Mucosa of stomach (tissue), 1 donor: ENCODE measurements around the gene ZNF444.
"Not testable (repeated sequence)": the region's sequence is repeated elsewhere in the genome, so short reads cannot be mapped to it uniquely, and the experiment has no call there.

Source experiments
- H3K27me3 ChIP-seq: one replicate; pipeline ENCODE4 v1.7.0; 2013; ENCODE audit warnings: mild to moderate bottlenecking, low read length; ENCODE audit not compliant: control insufficient read depth, insufficient read depth
- H3K36me3 ChIP-seq: one replicate; pipeline ENCODE4 v1.7.0; 2013; ENCODE audit warnings: low read length; ENCODE audit not compliant: control insufficient read depth, insufficient read depth
- H3K4me1 ChIP-seq: one replicate; pipeline ENCODE4 v1.7.0; 2013; ENCODE audit warnings: mild to moderate bottlenecking, low read length; ENCODE audit not compliant: control insufficient read depth, insufficient read depth
- H3K4me3 ChIP-seq: one replicate; pipeline ENCODE4 v1.7.0; 2013; ENCODE audit warnings: low read length
- H3K9ac ChIP-seq: one replicate; pipeline ENCODE4 v1.7.0; 2013; ENCODE audit warnings: mild to moderate bottlenecking, low read length, moderate library complexity
- H3K9me3 ChIP-seq: one replicate; pipeline ENCODE4 v1.7.0; 2013; ENCODE audit warnings: mild to moderate bottlenecking, low read length, moderate library complexity; ENCODE audit not compliant: control insufficient read depth
- donor health status: Pancreatic carcinoma.

Gene ZNF444

DNA sequence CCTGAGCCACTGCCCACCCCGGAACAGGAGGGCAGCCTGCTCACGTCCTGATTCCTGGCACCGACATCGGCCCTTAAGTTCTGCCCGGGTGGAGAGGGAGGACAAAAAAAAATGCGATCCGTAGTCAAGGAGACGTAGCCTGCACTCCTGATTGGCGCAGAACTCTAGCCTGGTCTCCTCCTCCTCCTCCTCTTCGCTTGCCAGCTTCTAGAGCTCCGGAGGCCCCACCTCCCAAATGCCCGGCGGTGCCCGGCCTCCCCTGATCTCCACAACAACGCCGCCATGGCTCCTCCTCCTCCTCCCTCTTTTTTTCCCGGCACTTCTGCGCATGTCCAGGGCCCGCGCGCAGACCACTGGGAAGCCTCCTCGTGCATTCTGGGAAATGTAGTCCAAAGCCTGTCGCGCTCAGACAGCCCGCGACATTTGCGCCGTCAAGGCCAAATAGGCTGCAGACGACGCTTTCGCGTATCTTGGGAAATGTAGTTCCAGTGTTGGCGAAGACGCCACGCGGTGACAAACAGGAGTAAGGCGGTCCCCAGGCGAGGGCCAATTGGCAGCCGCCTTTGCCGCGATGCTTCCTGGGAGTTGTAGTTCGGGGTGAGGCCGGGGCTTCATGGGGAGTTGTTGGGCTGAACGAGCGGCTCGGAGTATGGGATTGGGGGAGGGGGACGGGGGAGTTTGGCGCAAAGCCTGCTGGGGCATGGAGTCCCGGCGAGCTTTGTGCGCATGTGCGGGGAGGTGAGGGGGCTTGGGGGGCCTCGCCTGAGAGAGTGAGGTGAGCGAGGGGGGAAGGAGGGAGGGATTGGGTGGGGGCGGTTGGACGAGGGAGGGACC, at the start of gene ZNF444:
Gene ZNF444 (plus strand): TSS at position 705 of the 834 bp plus-strand sequence. CDS start 5,625 bp downstream, outside the sequence.
- no peaks in the 10 kb centered on the region for H3K27me3 ChIP-seq
- H3K9me3 ChIP-seq, result no peaks in the 10 kb centered on the region
- H3K4me3 ChIP-seq, result peak within 1 kb of the TSS; percentile 51
- H3K9ac ChIP-seq, result peak within 1 kb of the TSS; percentile 70
- peaks cover 44% of the 10 kb centered on the region for H3K4me1 ChIP-seq
- no peaks in the 10 kb centered on the region for H3K36me3 ChIP-seq

DNA sequence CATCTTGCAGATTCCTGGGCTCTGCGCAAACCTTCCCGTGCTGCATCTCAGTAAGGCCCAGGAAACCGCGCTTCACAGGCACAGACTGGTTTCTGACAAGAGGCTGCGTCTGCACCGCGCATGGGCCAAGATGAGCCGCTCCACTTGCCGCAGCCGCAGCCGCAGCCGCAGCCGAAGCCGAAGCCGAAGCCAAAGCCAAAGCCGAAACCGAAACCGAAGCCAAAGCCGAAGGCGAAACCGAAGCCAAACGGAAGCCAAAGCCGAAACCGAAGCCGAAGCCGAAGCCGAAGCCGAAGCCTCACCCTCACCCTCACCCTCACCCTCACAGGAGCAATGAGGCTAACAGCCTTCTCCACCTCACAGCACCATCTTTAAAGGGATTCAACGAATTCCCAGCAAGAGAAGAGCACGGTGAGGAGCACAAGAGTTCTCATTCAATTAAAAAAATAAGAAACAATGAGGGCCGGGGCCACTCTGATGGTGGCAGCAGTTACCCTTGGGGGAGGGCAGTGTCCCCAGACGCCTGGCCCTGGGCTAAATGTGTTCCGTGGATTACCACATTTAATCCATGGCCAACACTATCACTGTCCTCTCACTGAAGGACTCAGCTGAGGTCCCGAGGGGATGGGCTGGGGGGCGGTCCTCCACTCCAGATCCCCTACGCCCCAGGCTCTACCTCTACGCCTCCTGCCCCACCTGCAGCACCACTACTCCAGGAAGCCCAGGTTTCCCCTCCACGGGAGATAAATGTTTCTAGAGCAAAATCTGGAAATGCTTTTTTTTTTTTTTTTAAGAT, 49.1 kb upstream of the ZNF444 start:
- Histone ChIP-seq H3K9me3 (no peaks in the 10 kb centered on the region), H3K4me1 (no peaks in the 10 kb centered on the region), H3K9ac (no peak overlapping the region), H3K27me3 (no peaks in the 10 kb centered on the region), H3K36me3 (no peaks in the 10 kb centered on the region), H3K4me3 (no peak overlapping the region)

DNA sequence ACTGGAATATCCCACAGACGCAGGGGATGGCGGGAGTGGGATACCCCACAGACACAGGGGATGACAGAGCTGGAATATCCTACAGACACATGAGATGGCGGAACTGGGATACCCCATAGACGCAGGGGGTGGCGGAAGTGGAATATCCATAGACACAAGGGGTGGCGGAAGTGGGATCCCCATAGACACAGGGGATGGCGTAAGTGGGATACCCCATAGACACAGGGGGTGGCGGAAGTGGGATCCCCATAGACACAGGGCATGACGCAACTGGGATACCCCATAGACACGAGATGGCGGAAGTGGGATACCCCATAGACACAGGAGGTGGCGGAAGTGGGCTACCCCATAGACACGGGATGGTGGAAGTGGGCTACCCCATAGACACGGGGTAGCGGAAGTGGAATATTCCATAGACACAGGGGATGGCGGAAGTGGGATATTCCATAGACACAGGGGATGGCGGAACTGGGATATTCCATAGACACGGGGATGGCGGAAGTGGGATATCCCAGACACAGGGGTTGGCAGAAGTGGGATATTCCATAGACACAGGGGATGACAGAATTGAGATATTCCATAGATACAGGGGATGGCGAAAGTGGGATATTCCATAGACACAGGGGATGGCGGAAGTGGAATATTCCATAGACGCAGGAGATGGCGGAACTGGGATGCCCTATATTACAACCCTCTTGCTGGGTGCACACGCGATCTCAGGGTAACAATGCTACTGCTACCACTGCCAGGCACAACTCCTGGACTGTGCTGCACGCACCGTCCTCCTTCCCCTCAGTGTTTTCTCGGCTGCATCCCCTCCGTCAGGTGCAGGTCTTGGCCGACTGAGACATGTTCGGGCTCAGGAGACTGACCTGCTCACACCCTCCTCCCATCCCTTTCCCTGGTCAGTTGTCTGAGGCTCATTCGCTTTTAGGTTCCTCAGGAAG, 48.1 kb upstream of the ZNF444 start:
- Histone ChIP-seq H3K9ac (no peak overlapping the region), H3K36me3 (no peaks in the 10 kb centered on the region), H3K4me3 (no peak overlapping the region), H3K27me3 (no peaks in the 10 kb centered on the region), H3K9me3 (no peaks in the 10 kb centered on the region), H3K4me1 (no peaks in the 10 kb centered on the region)

DNA sequence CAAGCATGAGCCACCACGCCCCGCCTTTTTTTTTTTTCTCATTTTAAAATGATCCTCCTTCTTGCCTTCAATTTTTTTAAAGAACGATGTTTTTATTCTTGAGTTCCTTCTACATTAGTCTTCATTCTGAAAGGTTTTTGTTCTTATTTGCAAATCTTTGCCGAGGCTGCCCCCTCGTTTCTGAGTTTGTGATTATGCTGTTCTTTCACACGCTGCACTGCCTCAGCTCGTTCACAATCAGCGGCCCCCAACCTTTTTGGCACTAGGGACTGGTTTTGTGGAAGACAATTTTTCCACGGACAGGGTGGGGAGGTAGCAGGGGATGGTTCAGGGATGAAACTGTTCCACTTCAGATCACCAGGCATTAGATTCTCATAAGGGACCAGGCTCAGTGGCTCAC, 46.6 kb upstream of the ZNF444 start:
- Histone ChIP-seq H3K4me3 (no peak overlapping the region), H3K9ac (no peak overlapping the region), H3K36me3 (no peaks in the 10 kb centered on the region), H3K4me1 (no peaks in the 10 kb centered on the region), H3K27me3 (no peaks in the 10 kb centered on the region), H3K9me3 (no peaks in the 10 kb centered on the region)

DNA sequence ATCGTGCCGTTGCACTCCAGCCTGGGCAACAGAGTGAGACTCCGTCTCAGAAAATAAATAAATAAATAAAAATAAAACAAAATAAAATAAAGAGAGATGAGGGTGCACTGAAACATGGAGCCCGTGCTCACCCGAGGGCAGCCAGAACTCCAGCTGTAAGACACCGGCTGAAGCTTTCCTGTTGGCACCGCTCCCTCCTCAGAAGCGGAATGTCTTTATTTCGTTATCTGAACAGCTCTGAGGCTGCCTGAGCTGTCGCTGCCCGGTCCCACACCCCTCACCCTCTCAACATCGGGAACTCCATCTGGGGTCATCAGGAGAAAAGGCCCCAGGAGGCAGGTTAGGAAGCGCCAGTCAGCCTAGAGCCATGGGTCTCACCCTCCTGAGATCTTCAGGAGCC, 44.4 kb upstream of the ZNF444 start:
- Histone ChIP-seq H3K4me1 (no peaks in the 10 kb centered on the region), H3K27me3 (no peaks in the 10 kb centered on the region), H3K4me3 (no peak overlapping the region), H3K9me3 (no peaks in the 10 kb centered on the region), H3K36me3 (no peaks in the 10 kb centered on the region), H3K9ac (no peak overlapping the region)

DNA sequence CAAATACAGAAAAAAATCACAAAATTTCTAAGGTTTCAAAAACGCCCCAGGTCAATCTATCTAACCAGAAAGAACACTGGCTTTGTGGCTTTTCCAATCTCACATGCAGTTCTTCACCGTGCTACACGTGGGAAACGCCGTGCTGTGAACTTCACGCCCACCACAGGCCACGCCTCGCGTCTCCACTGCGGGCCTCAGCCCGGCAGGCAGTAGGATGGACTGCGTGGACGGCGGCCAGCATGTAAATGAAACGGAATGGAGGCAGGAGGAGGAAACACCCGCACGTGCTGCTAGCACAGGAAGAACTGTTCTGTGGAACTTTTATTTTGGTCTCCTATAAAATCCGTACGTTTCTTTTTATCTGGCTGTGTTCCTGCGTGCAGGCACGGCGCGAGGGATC, 43.8 kb upstream of the ZNF444 start:
- Histone ChIP-seq H3K36me3 (no peaks in the 10 kb centered on the region), H3K27me3 (no peaks in the 10 kb centered on the region), H3K9ac (no peak overlapping the region), H3K9me3 (no peaks in the 10 kb centered on the region), H3K4me3 (no peak overlapping the region), H3K4me1 (no peaks in the 10 kb centered on the region)

DNA sequence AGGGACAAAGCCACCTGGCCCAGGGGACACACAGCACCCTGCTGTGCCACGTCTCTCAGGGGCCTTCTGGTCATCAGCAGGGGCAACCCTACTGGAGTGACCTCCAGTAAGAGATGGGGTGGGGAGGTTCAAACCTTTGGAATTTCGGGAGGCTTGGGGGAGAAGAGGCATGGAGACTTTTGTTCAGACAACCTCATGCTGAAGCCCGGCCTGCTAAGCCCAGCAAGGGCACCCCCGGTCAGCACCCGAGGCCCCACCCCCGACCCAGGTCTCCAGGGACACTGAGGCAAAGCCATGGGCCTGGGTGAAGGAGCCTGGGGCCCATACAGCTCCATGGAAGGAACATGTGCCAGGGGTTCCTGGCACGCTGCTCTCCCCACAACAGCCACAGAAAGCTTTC, 43.3 kb upstream of the ZNF444 start:
- no peaks in the 10 kb centered on the region for H3K27me3 ChIP-seq
- no peaks in the 10 kb centered on the region for H3K9me3 ChIP-seq
- no peaks in the 10 kb centered on the region for H3K4me1 ChIP-seq
- no peak overlapping the region for H3K4me3 ChIP-seq
- H3K9ac ChIP-seq, result no peak overlapping the region
- no peaks in the 10 kb centered on the region for H3K36me3 ChIP-seq

DNA sequence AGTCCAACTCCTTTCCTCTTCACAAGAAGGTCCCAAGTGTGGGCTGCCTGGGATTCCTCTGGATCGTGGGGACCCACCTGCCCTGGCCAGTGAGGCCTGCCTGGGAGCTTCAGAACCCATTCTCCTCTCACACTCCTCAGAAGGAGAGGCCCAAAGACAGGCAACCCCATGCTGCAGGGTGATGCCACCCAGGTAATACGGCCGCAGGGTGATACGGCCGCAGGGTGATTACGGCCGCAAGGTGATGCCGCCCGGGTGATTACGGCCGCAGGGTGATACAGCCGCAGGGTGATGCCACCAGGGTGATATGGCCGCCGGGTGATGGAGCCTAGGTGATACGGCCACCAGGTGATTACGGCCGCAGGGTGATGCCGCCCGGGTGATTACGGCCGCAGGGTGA, 42.9 kb upstream of the ZNF444 start:
- not testable (repeated sequence) for H3K36me3 ChIP-seq, H3K4me1 ChIP-seq, H3K9ac ChIP-seq

DNA sequence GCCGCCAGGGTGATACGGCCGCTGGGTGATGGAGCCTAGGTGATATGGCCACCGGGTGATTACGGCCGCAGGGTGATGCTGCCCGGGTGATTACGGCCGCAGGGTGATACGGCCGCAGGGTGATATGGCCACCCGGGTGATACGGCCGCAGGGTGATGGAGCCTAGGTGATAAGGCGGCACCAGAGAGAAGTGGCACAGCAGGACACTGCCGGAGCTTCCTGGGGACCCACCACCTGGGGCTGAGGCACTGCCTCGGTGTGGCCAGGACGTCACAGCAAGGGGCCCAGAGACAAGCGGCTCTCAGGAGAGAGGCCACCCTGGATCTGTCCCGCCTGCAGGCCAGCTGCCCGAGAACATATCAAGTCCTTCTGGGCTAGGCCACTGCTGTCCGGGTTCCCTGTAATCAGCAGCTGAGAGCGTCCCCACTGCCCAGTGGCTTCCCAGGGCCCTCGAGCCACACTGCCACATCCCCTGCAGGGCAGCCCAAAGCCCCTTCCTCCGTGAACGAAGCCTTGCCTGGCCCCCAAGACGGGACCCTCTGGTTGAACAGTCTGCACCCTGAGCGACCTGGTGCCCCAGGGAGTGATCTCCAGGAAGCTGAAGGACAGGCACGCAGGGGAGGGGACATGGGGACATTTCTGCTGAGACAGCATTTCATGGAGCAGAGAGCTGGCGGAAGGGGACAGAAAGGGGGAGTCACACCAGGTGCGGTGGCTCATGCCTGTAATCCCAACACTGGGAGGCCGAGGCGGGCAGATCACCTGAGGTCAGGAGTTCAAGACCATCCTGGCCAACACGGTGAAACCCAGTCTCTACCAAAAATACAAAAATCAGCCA, 42.1 kb upstream of the ZNF444 start:
- H3K27me3 ChIP-seq, result no peaks in the 10 kb centered on the region
- no peak overlapping the region for H3K9ac ChIP-seq
- no peaks in the 10 kb centered on the region for H3K36me3 ChIP-seq
- H3K9me3 ChIP-seq, result no peaks in the 10 kb centered on the region
- H3K4me1 ChIP-seq, result no peaks in the 10 kb centered on the region
- no peak overlapping the region for H3K4me3 ChIP-seq

More for the DNA sequence above, 42.9 kb upstream of the ZNF444 start:
- not testable (repeated sequence) for H3K4me3 ChIP-seq, H3K9me3 ChIP-seq, H3K27me3 ChIP-seq

DNA sequence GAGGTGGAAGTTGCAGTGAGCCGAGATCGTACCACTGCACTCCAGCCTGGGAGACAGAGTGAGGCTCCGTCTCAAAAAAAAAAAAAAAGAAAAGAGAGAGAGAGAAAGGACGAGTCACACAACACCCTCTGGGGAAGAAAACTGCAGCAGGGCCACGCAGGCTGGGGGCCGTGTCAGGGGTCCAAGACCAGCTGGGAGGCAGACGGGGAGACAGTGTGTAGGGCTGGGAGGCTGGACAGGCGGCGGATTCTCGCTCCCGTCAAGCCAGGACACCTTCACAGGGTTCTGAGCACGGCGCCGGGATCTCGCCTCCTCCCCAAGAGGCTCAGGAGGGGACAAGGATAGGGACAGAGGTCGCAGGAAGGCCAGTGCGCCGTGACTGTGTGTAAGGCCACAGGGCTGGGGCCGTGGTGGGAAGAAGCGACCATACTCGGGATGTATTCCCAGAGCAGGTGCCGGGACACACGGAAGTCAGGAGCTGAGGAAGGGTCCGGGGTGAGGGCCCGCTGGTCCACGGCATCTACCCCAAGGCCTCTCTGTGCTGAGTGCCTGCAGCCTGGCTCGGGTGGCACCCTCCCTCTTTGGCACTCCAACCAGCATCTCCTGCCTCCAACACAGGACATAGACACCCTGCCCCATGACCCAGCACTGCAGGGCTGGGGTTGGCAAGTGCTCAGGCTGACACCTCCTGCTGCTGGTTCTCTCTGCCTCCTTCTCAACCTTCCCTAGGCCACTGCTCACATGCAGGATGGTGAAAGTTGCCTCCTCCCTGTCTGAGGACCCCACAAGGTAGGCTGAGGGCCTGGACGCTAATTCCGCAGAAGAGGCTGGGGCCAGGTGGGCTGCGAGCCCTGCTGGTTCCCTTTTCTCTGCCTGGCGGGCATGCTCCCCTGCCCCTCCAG, 41.2 kb upstream of the ZNF444 start:
- H3K9me3 ChIP-seq, result no peaks in the 10 kb centered on the region
- no peak overlapping the region for H3K4me3 ChIP-seq
- H3K36me3 ChIP-seq, result no peaks in the 10 kb centered on the region
- H3K9ac ChIP-seq, result no peak overlapping the region
- H3K4me1 ChIP-seq, result no peaks in the 10 kb centered on the region
- no peaks in the 10 kb centered on the region for H3K27me3 ChIP-seq
